Astrocyte (in vitro differentiated cells and primary cell): ENCODE results near the gene CELF2. TPM values are rescaled to one million over a fixed set of nuclear protein-coding genes. Genes with fewer than 3 reads are reported as not detected.

Experiments used
- DNase-seq: peaks from one replicate; pipeline ENCODE4 v3.0.0-alpha.2; 2010; ENCODE audit warnings: low read depth
- FAIRE-seq: peaks from 2 replicates; lab custom pipeline; 2011; peaks lifted over from hg19 to GRCh38; lab: Jason Lieb, UNC
- H2AFZ ChIP-seq: 2 replicates; pipeline ENCODE4 v1.6.0; 2012; ENCODE audit warnings: low read depth, low read length, inconsistent platforms
- H3K27ac ChIP-seq: 2 replicates; pipeline ENCODE4 v1.5.1; 2011; ENCODE audit warnings: low read depth, low read length, inconsistent platforms
- H3K27me3 ChIP-seq: 2 replicates; pipeline ENCODE4 v1.6.0; 2011; ENCODE audit warnings: low read length, inconsistent platforms; ENCODE audit not compliant: insufficient read depth
- H3K36me3 ChIP-seq: 2 replicates; pipeline ENCODE4 v1.5.1; 2011; ENCODE audit warnings: low read length, inconsistent platforms; ENCODE audit not compliant: insufficient read depth
- H3K4me1 ChIP-seq: 2 replicates; pipeline ENCODE4 v1.5.1; 2011; ENCODE audit warnings: low read length, inconsistent platforms; ENCODE audit not compliant: insufficient read depth
- H3K4me2 ChIP-seq: 2 replicates; pipeline ENCODE4 v1.6.0; 2012; ENCODE audit warnings: low read length, inconsistent platforms
- H3K4me3 ChIP-seq: 2 replicates; pipeline ENCODE4 v1.5.1; 2011; ENCODE audit warnings: low read depth, mild to moderate bottlenecking, low read length, inconsistent platforms; ENCODE audit not compliant: insufficient read depth
- H3K79me2 ChIP-seq: 2 replicates; pipeline ENCODE4 v1.6.0; 2012; ENCODE audit warnings: mild to moderate bottlenecking, low read length, inconsistent platforms; ENCODE audit not compliant: insufficient read depth
- H3K9ac ChIP-seq: 2 replicates; pipeline ENCODE4 v1.6.0; 2012; ENCODE audit warnings: mild to moderate bottlenecking, low read length, inconsistent platforms
- H3K9me3 ChIP-seq: 2 replicates; pipeline ENCODE4 v1.5.1; 2012; ENCODE audit warnings: low read depth, mild to moderate bottlenecking, low read length, inconsistent platforms; ENCODE audit not compliant: insufficient read depth
- H4K20me1 ChIP-seq: 2 replicates; pipeline ENCODE4 v1.6.0; 2012; ENCODE audit warnings: low read length, inconsistent platforms; ENCODE audit not compliant: insufficient read depth
- H3K27ac Mint-ChIP-seq: one replicate; pipeline ENCODE4 v1.8.0; 2021; ENCODE audit warnings: mild to moderate bottlenecking, mixed read lengths; ENCODE audit not compliant: unreplicated experiment
- H3K27me3 Mint-ChIP-seq: one replicate; pipeline ENCODE4 v1.8.0; 2021; ENCODE audit warnings: low read depth, mixed read lengths; ENCODE audit not compliant: unreplicated experiment
- H3K36me3 Mint-ChIP-seq: one replicate; pipeline ENCODE4 v1.8.0; 2021; ENCODE audit warnings: low read depth, mixed read lengths; ENCODE audit not compliant: unreplicated experiment
- H3K4me1 Mint-ChIP-seq: one replicate; pipeline ENCODE4 v1.8.0; 2021; ENCODE audit warnings: low read depth, mixed read lengths; ENCODE audit not compliant: unreplicated experiment
- H3K4me3 Mint-ChIP-seq: one replicate; pipeline ENCODE4 v1.8.0; 2021; ENCODE audit warnings: mild to moderate bottlenecking, moderate library complexity, mixed read lengths; ENCODE audit not compliant: unreplicated experiment
- H3K9me3 Mint-ChIP-seq: one replicate; pipeline ENCODE4 v1.8.0; 2021; ENCODE audit warnings: mild to moderate bottlenecking, mixed read lengths; ENCODE audit not compliant: unreplicated experiment
- CTCF ChIP-seq: IDR thresholded peaks from 2 replicates; pipeline ENCODE4 v1.5.1; 2011; ENCODE audit warnings: low read depth, mild to moderate bottlenecking, inconsistent platforms, low read length, moderate library complexity; ENCODE audit not compliant: insufficient read depth
- EZH2 ChIP-seq: IDR thresholded peaks from 2 replicates; pipeline ENCODE4 v1.6.1; 2012; ENCODE audit warnings: mild to moderate bottlenecking, low read length, inconsistent platforms; ENCODE audit not compliant: insufficient read depth
- total RNA-seq: library from RNA; stranded (reverse); gene quantifications from 2 replicates; pipeline ENCODE4 v1.2.1, GENCODE V29; 2021

The CELF2 gene
- total RNA-seq, 1 donor from 2014 or later, result 76.1 TPM

DNA sequence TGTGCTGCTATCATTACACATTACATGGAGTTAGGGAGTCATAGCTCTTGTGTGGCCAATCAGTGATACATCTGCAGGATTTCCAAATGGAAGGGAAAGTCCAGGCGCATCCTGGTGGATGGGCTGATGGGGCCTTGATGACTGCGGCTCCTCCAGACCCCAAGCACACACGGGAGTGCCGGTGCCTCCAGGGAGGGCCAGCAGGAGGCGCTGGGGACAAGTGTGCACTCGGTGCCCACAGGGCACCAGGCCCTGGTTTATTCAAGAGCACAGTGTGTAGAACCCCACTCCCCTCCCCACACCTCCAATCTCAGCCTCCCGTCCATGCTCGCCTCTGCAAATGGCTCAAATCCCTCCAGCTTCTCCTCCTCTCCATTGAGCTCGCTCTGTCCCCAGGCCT is 349.8 kb downstream of the CELF2 start:
- peaks cover 2% of the 10 kb centered on the region for H3K36me3 Mint-ChIP-seq
- H3K4me1 Mint-ChIP-seq, result no peaks in the 10 kb centered on the region
- Histone ChIP-seq H3K4me3 (no peak overlapping the region), H3K4me1 (no peaks in the 10 kb centered on the region), H3K79me2 (no peaks in the 10 kb centered on the region), H3K9me3 (peaks cover 4% of the 10 kb centered on the region), H3K9ac (no peak overlapping the region), H3K27me3 (no peaks in the 10 kb centered on the region), H2AFZ (no peak overlapping the region), H3K27ac (no peak overlapping the region), H3K4me2 (no peak overlapping the region), H3K36me3 (no peaks in the 10 kb centered on the region), H4K20me1 (no peaks in the 10 kb centered on the region)
- peaks cover 10% of the 10 kb centered on the region for H3K27me3 Mint-ChIP-seq
- FAIRE-seq (no peak), DNase-seq (no peak)
- no peak overlapping the region for H3K27ac Mint-ChIP-seq
- peaks cover 1% of the 10 kb centered on the region for H3K9me3 Mint-ChIP-seq
- no peak overlapping the region for H3K4me3 Mint-ChIP-seq
- TF ChIP-seq EZH2, result no peak
- no peak for TF ChIP-seq CTCF

- Histone ChIP-seq H4K20me1 (no peaks in the 10 kb centered on the region), H3K27ac (no peak overlapping the region), H3K4me2 (peak overlapping the region; percentile 36), H3K4me1 (no peaks in the 10 kb centered on the region), H2AFZ (no peak overlapping the region), H3K79me2 (no peaks in the 10 kb centered on the region), H3K9ac (no peak overlapping the region), H3K36me3 (no peaks in the 10 kb centered on the region), H3K4me3 (no peak overlapping the region), H3K9me3 (peaks cover 4% of the 10 kb centered on the region), H3K27me3 (no peaks in the 10 kb centered on the region)
- Mint-ChIP-seq H3K9me3 (peaks cover 9% of the 10 kb centered on the region), H3K27me3 (peaks cover 14% of the 10 kb centered on the region), H3K27ac (peak overlapping the region; percentile 20), H3K36me3 (no peaks in the 10 kb centered on the region), H3K4me1 (no peaks in the 10 kb centered on the region), H3K4me3 (no peak overlapping the region)
- FAIRE-seq, result no peak
- no peak for TF ChIP-seq EZH2
- TF ChIP-seq CTCF, result no peak
- DNase-seq, result peak; percentile 2
These were observed 356.1 kb downstream of the CELF2 start for GRCh38 chr10:11373717-11374171.

DNA sequence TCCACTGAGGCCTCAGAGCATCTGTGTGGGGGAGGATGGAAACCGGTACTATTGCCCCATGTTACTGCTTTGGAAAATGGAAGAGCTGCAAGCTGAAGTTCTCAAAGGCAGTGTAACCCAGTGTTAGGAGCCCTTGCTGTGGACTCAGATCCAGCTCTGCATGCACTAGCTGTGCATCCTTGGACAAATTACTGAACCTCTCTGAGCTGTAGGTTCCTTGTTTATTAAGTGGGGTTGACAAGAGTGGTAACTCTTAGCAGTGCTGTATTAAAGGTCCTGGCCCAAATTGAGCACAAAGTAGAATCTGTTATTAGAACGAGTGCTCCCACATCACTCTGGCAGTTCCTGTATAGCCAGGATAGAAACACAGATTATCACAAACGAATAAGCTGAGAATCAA is 359.6 kb downstream of the CELF2 start:
- peaks cover 16% of the 10 kb centered on the region for H3K27me3 Mint-ChIP-seq
- H3K4me3 Mint-ChIP-seq, result no peak overlapping the region
- Histone ChIP-seq H3K9ac (no peak overlapping the region), H3K4me2 (no peak overlapping the region), H3K4me1 (no peaks in the 10 kb centered on the region), H3K4me3 (no peak overlapping the region), H3K36me3 (no peaks in the 10 kb centered on the region), H3K9me3 (peaks cover 13% of the 10 kb centered on the region), H3K27me3 (no peaks in the 10 kb centered on the region), H4K20me1 (no peaks in the 10 kb centered on the region), H3K27ac (no peak overlapping the region), H2AFZ (no peak overlapping the region), H3K79me2 (no peaks in the 10 kb centered on the region)
- peaks cover 14% of the 10 kb centered on the region for H3K9me3 Mint-ChIP-seq
- no peak for TF ChIP-seq EZH2
- no peak for TF ChIP-seq CTCF
- no peaks in the 10 kb centered on the region for H3K36me3 Mint-ChIP-seq
- DNase-seq, result no peak
- H3K4me1 Mint-ChIP-seq, result no peaks in the 10 kb centered on the region
- H3K27ac Mint-ChIP-seq, result no peak overlapping the region
- no peak for FAIRE-seq
